Measurements from ENCODE around the gene AFTPH.
"Not testable (repeated sequence)": the region's sequence is repeated elsewhere in the genome, so short reads cannot be mapped to it uniquely, and the experiment has no call there.

Gene AFTPH

GRCh38 chr2:64498438-64498837 lies 25.7 kb upstream of the AFTPH start:
- no peak for DNase-seq

GRCh38 chr2:64500549-64500948 lies 23.6 kb upstream of the AFTPH start:
- no peak for DNase-seq

DNA sequence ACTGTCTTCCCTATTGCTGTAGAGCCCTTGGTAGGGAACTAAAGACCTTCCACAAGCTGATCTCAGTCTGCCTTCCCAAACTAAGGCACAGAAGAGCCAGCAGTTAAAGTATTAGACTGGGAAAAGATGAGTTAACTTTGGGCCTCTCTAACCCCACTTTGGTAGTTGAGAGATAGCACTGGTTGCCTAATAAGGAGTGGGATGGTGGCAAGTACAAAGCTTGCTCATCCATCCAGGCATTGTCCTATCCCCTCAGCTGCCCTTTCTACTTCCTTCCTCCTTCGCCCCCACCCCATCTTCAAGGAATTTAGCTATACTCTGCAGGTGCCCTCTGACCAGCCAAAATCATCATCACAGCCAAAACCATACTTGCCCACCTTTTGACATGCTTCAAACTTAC lies 22.2 kb upstream of the AFTPH start:
- no peak for DNase-seq

DNA sequence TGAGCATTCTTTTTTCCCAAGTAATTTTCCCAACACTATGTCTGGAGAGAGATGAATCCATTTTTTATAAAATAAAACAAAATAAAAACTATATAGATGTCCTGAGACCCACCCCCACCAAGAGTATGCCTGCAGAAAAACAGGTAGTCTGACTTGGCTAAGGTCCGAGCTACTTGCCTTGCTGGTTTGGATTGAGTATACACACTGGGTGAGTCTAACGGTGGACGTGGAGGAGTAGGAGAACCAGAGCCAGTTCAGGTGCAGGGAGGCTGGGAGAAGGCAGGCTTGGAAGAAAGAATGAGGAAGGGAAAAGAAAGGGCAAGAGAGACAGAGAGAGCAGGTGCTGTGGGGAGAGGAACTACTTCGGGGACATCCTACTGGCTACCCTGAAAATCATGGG lies 21.3 kb upstream of the AFTPH start:
- DNase-seq, result no peak

DNA sequence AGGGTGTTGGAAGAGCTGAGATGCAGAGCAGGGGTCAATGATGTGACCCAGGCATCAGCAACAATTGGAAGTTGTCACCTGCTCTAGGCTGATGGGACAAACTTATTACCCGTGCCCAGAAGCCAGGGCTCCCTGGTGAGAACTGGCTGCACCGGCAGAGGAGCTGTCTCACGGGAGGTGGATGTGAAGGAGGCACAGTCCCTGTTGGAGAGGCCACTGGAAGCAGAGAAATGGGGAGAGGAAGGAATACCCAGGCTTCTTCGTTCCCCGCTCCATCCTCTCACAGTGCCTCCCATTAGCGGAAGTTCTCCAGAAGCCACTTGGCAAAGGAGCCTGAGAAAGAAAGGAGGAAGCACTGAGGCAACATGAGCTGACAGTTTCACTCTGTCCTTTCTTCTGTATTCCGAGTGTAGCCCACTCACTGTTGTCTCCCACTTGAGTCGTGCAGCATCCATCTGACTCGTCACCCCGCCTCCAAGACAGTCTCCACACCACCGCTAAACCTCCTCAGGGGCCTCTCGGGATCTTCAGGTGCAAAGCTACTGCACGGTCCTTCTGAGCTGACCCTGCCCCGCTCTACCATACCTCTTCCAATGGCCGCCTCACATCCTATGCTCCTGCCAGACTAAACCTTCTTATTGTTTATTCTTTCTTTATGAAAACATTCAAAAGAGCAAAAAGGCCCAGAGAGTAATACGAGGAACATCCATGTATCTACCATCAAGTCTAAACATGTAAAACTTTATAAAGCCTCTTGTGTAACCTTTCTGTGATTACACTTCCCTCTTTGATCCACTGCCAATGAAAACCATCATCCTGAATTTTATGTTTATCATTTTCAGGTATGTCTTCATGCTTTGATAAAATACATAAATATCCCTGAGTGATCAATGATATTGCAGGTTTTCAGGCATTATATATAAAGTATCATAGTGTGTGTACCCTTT lies 19.1 kb upstream of the AFTPH start:
- no peak for DNase-seq

- no peak for DNase-seq
These were observed 17.4 kb upstream of the AFTPH start for GRCh38 chr2:64506686-64507085.

- no peak for DNase-seq
These were observed 10.1 kb upstream of the AFTPH start for GRCh38 chr2:64514008-64514407.

DNA sequence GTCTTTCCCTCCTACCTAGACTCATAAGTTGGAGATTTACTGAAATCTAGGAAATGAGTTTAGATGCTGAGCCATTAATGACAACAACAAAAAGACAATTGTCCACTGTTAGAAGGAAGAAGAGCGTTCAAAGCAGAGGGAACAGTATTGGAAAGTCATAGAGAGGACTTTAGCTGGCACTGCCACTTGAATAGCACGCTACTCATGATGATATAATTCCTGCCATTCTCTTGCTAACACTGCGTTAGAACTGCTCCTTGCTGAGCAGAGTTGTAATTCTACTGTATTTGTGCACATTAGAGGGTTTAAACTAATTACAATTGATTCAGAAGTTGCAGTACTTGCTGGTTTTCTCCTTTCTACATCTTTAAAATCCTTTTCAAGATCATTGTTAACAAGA lies 9.0 kb upstream of the AFTPH start:
- no peak for DNase-seq

- DNase-seq, result no peak
These were observed 7.2 kb upstream of the AFTPH start for GRCh38 chr2:64516651-64517510.

DNA sequence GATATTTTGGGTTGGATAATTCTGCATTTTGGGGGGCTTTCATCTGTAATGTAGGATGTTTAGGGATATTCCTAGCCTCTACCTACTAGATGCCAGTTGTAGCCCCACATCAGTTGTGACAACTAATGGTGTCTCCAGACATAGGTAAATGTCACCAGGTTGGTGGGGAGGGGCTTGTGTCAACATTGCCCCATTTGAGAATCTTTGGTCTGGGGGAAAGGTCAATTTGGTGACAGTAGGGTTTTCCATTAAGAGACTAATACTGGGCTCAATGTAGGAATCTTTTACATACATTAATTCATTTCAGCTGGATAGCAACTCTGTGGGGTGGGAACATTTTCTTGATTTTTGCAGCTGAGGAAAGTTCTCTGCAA lies 6.6 kb upstream of the AFTPH start:
- DNase-seq, result no peak

DNA sequence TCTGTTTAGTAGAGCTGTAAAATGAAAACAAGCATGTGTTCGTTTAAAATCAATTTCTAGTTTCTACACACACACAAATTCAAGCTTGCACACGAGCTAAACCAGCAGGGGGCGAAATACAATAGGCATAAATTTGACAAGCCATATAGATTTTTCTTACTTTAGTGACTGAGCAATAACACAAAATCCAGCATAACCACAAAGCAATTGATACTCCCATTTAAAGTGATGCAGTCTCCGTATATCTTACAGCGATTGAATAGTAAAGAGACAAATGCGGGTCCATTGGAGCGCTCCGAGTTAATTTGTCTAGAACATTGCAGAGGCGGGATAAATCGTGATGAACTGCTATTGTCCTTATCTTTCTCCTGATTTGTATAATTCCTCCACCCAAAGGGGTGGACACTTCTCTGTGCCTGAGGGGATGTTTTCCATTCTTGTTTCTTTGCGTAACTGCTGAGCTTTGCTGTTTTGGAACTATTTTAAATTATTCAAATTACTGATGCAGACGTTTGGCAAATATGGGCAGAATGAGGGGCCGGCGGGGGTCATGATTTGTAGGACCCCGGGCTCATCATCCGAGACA lies 1.2 kb upstream of the AFTPH start:
- peak; percentile 67 for DNase-seq

- no peak for DNase-seq
These were observed 632 bp downstream of the AFTPH start for GRCh38 chr2:64524604-64525316.

- peak; percentile 35 for DNase-seq
These were observed 1.1 kb downstream of the AFTPH start for GRCh38 chr2:64525317-64525613.

DNA sequence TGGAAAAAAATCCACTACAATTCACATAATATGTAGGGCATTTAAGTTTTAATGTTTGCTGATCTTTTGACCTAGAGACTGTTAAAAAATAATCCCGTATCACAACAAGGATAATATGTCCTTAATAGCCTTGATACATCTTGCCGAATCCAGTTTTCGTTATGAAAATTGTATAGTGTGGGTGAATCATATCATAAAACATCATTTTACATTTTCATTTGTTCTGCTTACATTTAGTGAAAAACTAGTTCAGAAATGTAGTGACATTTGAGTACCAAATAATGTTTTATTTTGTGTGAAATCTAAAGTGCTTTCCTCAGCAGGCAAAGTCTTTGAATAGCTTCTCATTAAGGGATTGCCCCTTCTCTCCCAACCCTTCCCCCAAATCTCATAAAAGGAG lies 1.9 kb downstream of the AFTPH start:
- no peak for DNase-seq

DNA sequence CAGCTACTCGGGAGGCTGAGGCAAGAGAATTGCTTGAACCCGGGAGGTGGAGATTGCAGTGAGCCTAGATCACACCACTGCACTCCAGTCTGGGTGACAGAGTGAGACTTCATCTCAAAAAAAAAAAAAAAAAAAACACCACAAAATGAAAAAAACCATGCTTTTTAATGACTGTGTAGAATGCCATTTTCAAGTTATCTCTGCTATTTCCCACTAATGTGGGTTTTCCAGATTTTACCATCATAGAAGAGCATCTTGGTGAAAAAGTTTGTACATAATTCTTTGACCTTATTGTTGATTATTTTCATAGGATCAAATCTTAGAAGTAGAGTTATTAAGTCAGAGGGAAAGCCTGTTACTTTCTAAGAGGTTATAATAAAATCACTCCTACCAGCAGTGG lies 6.8 kb downstream of the AFTPH start:
- DNase-seq, result not testable (repeated sequence)

- no peak for DNase-seq
These were observed 7.9 kb downstream of the AFTPH start for GRCh38 chr2:64532030-64532429.

- no peak for DNase-seq
These were observed 9.8 kb downstream of the AFTPH start for GRCh38 chr2:64533882-64534281.

GRCh38 chr2:64534363-64534762 lies 10.2 kb downstream of the AFTPH start:
- DNase-seq, result no peak

- no peak for DNase-seq
These were observed 10.9 kb downstream of the AFTPH start for GRCh38 chr2:64535024-64535423.

GRCh38 chr2:64537991-64538390 lies 13.9 kb downstream of the AFTPH start:
- no peak for DNase-seq

DNA sequence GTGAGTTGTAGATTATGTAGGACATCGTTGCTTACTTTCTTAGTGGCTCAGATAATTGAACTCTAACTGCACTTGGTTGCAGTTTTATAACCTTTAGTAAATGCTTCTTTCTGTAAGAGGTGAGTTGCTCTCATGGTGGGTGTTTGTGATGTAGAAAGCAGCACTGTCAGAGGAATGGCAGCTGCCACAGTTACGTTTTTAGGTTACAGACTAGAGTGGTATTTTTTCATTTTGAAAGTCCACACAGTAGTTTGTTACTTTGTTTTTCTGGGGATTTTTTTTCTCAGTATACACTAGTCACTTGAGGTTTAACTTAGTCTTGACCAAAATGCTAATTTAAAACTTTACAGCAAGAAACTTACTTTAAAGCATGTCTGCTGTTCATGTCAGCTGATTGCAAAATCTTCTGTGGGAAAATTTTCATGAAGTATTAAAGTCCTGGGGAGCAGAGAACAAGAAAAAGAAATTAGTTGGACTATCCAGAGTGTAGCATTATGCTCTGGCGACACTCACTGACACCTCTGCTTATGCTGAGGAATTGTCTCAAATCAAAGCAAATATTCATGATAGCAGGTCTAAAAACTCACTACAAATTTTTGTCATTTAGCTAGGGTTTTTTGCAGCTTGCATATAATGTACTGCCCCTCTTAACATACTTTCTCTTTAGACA lies 14.8 kb downstream of the AFTPH start:
- no peak for DNase-seq

GRCh38 chr2:64540615-64541014 lies 16.5 kb downstream of the AFTPH start:
- no peak for DNase-seq

DNA sequence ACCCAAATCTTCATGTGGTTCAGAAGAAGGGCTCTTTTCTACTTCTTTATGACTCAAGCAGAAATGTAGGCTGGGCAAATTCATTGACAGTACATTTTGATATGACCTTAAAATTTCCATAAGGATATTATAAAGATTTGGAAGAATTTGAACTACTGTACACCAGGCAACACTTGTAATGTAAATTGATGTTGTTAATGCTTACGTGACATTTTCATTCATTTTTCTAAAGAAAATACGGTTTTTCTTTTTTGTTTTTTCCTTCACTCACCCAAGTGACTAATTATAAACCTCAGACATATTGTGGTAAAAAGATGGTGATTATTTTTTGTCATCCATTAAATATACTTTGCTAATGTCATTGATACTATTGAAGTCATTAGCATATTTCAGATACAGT lies 17.4 kb downstream of the AFTPH start:
- DNase-seq, result no peak

Measured in activated CD8-positive, alpha-beta memory T cell treated with anti-CD3 and anti-CD28 coated beads, Interleukin-2, amount 50 U/mL, for 4 hours (primary cell).